Skeletal muscle tissue (tissue), 4 donors: Measurements from ENCODE around the gene CLDN2. TPM values are rescaled to one million over a fixed set of nuclear protein-coding genes. Genes with fewer than 3 reads are reported as not detected.

Experiments
- H3K27ac ChIP-seq: one replicate; pipeline ENCODE4 v1.7.0; 2013; ENCODE audit warnings: mild to moderate bottlenecking, low read depth, low read length, inconsistent platforms
- H3K27me3 ChIP-seq, 3 donors: one replicate each; pipeline ENCODE4 v1.7.0; 2013; ENCODE audit warnings: low read length in 3 of 3; ENCODE audit not compliant: control insufficient read depth in 3 of 3, insufficient read depth in 3 of 3
- H3K36me3 ChIP-seq, 3 donors: one replicate each; pipeline ENCODE4 v1.7.0; 2013; ENCODE audit warnings: low read length in 3 of 3; ENCODE audit not compliant: control insufficient read depth in 3 of 3, insufficient read depth in 3 of 3
- H3K4me1 ChIP-seq, 3 donors: one replicate each; pipeline ENCODE4 v1.7.0; 2013; ENCODE audit warnings: low read length in 3 of 3, mild to moderate bottlenecking in 3 of 3; ENCODE audit not compliant: control insufficient read depth in 3 of 3, insufficient read depth in 3 of 3
- H3K4me3 ChIP-seq, 3 donors: one replicate each; pipeline ENCODE4 v1.7.0; 2013; ENCODE audit warnings: low read length in 3 of 3
- H3K9ac ChIP-seq, 3 donors: one replicate each; pipeline ENCODE4 v1.7.0; 2013; ENCODE audit warnings: low read length in 3 of 3, mild to moderate bottlenecking in 3 of 3, moderate library complexity in 2 of 3, low read depth in 1 of 3
- H3K9me3 ChIP-seq, 3 donors: one replicate each; pipeline ENCODE4 v1.7.0; 2013; ENCODE audit warnings: low read length in 3 of 3; ENCODE audit not compliant: control insufficient read depth in 3 of 3
- total RNA-seq: library from RNA; depleted of rRNA; stranded (reverse); fragments of >200 nt; gene quantifications from one replicate; pipeline ENCODE4 v1.2.3, GENCODE V29; 2014
- donor health status: Osteomylitis.

Gene CLDN2
- total RNA-seq, 1 donor from 2014 or later = under 0.01 TPM

GRCh38 chrX:106917830-106918500, 2.2 kb upstream of the CLDN2 start:
- no peak overlapping the region for H3K9ac ChIP-seq
- H3K9me3 ChIP-seq = no peaks in the 10 kb centered on the region
- no peak overlapping the region for H3K4me3 ChIP-seq
- H3K27ac ChIP-seq = no peak overlapping the region
- H3K36me3 ChIP-seq = no peaks in the 10 kb centered on the region
- no peaks in the 10 kb centered on the region for H3K4me1 ChIP-seq
- H3K27me3 ChIP-seq = peaks cover 0 to 4% (median 0%) of the 10 kb centered on the region in 3 donors

GRCh38 chrX:106921637-106922036, 1.4 kb downstream of the CLDN2 start:
- no peaks in the 10 kb centered on the region for H3K36me3 ChIP-seq
- no peak overlapping the region for H3K27ac ChIP-seq
- H3K4me3 ChIP-seq = no peak overlapping the region
- no peaks in the 10 kb centered on the region for H3K4me1 ChIP-seq
- no peak overlapping the region for H3K9ac ChIP-seq
- no peaks in the 10 kb centered on the region for H3K9me3 ChIP-seq
- peaks cover 0 to 4% (median 0%) of the 10 kb centered on the region in 3 donors for H3K27me3 ChIP-seq

- H3K4me3 ChIP-seq = no peak overlapping the region
- H3K36me3 ChIP-seq = no peaks in the 10 kb centered on the region
- no peaks in the 10 kb centered on the region for H3K9me3 ChIP-seq
- H3K9ac ChIP-seq = no peak overlapping the region
- peaks cover 0 to 2% (median 0%) of the 10 kb centered on the region in 3 donors for H3K4me1 ChIP-seq
- no peak overlapping the region for H3K27ac ChIP-seq
- H3K27me3 ChIP-seq = peaks cover 0 to 2% (median 0%) of the 10 kb centered on the region in 3 donors
Measured at GRCh38 chrX:106927023-106927422, 6.8 kb downstream of the CLDN2 start.

- Histone ChIP-seq H3K36me3 (no peaks in the 10 kb centered on the region), H3K9me3 (no peaks in the 10 kb centered on the region), H3K27ac (no peak overlapping the region), H3K27me3 (peaks cover 0 to 2% (median 0%) of the 10 kb centered on the region in 3 donors), H3K4me3 (no peak overlapping the region), H3K9ac (no peak overlapping the region), H3K4me1 (peaks cover 6 to 7% (median 6%) of the 10 kb centered on the region in 3 donors)
Measured at GRCh38 chrX:106927700-106928099, 7.5 kb downstream of the CLDN2 start.

- H3K36me3 ChIP-seq = no peaks in the 10 kb centered on the region
Measured at GRCh38 chrX:106928227-106928626, 8.0 kb downstream of the CLDN2 start.

GRCh38 chrX:106931831-106932491, 11.8 kb downstream of the CLDN2 start:
- peaks cover 9 to 14% (median 12%) of the 10 kb centered on the region in 3 donors for H3K4me1 ChIP-seq
- H3K36me3 ChIP-seq = no peaks in the 10 kb centered on the region
- no peaks in the 10 kb centered on the region for H3K9me3 ChIP-seq
- H3K9ac ChIP-seq = no peak overlapping the region
- H3K4me3 ChIP-seq = no peak overlapping the region
- H3K27me3 ChIP-seq = peaks cover 0 to 2% (median 0%) of the 10 kb centered on the region in 3 donors
- no peak overlapping the region for H3K27ac ChIP-seq

More at GRCh38 chrX:106928227-106928626, 8.0 kb downstream of the CLDN2 start:
- no peak overlapping the region for H3K27ac ChIP-seq
- peaks cover 0 to 2% (median 0%) of the 10 kb centered on the region in 3 donors for H3K27me3 ChIP-seq
- no peaks in the 10 kb centered on the region for H3K9me3 ChIP-seq
- no peak overlapping the region for H3K9ac ChIP-seq
- H3K4me1 ChIP-seq = peaks cover 9 to 11% (median 9%) of the 10 kb centered on the region in 3 donors
- H3K4me3 ChIP-seq = no peak overlapping the region

- no peak overlapping the region for H3K27ac ChIP-seq
- no peaks in the 10 kb centered on the region for H3K9me3 ChIP-seq
- H3K9ac ChIP-seq = no peak overlapping the region
- H3K27me3 ChIP-seq = peaks cover 0 to 3% (median 0%) of the 10 kb centered on the region in 3 donors
- no peak overlapping the region for H3K4me3 ChIP-seq
- no peaks in the 10 kb centered on the region for H3K36me3 ChIP-seq
- H3K4me1 ChIP-seq = peaks cover 9 to 14% (median 12%) of the 10 kb centered on the region in 3 donors
Measured at GRCh38 chrX:106932492-106932923, 12.3 kb downstream of the CLDN2 start.

GRCh38 chrX:106932960-106933537, 12.8 kb downstream of the CLDN2 start:
- Histone ChIP-seq H3K9me3 (no peaks in the 10 kb centered on the region), H3K9ac (no peak overlapping the region), H3K4me1 (peaks cover 9 to 13% (median 12%) of the 10 kb centered on the region in 3 donors), H3K27me3 (peaks cover 0 to 8% (median 0%) of the 10 kb centered on the region in 3 donors), H3K27ac (no peak overlapping the region), H3K36me3 (no peaks in the 10 kb centered on the region), H3K4me3 (no peak overlapping the region)

- H3K9ac ChIP-seq = no peak overlapping the region
- H3K4me1 ChIP-seq = peaks cover 9 to 12% (median 12%) of the 10 kb centered on the region in 3 donors
- H3K27me3 ChIP-seq = peaks cover 0 to 8% (median 0%) of the 10 kb centered on the region in 3 donors
- no peak overlapping the region for H3K27ac ChIP-seq
- no peak overlapping the region for H3K4me3 ChIP-seq
- no peaks in the 10 kb centered on the region for H3K36me3 ChIP-seq
- H3K9me3 ChIP-seq = no peaks in the 10 kb centered on the region
Measured at GRCh38 chrX:106933538-106933961, 13.3 kb downstream of the CLDN2 start.

- no peaks in the 10 kb centered on the region for H3K9me3 ChIP-seq
- peaks cover 0 to 6% (median 0%) of the 10 kb centered on the region in 3 donors for H3K27me3 ChIP-seq
- no peak overlapping the region for H3K4me3 ChIP-seq
- H3K4me1 ChIP-seq = peaks cover 9 to 12% (median 12%) of the 10 kb centered on the region in 3 donors
- no peak overlapping the region for H3K27ac ChIP-seq
- H3K9ac ChIP-seq = no peak overlapping the region
- no peaks in the 10 kb centered on the region for H3K36me3 ChIP-seq
Measured at GRCh38 chrX:106935175-106935574, 15.0 kb downstream of the CLDN2 start.
